DOHH2 (cell line): Measurements from ENCODE around the gene DNAH2.
"Not testable (repeated sequence)": the region's sequence is repeated elsewhere in the genome, so short reads cannot be mapped to it uniquely, and the experiment has no call there.

Experiments
- H3F3A ChIP-seq: fragments of 200-600 bp; sonication (generic), shearing (Covaris generic); 2 replicates; pipeline ENCODE4 v1.6.0; 2016; ENCODE audit warnings: antibody characterized with exemption, mild to moderate bottlenecking; ENCODE audit not compliant: control insufficient read depth, insufficient read depth
- H3K27ac ChIP-seq: fragments of 200-600 bp; sonication (generic); 2 replicates; pipeline ENCODE4 v1.5.1; 2014; ENCODE audit warnings: low read depth, mild to moderate bottlenecking, low read length, moderate library complexity
- H3K27me3 ChIP-seq: fragments of 200-600 bp; sonication (generic); 2 replicates; pipeline ENCODE4 v1.6.1; 2014; ENCODE audit warnings: mild to moderate bottlenecking, low read length, mixed read lengths; ENCODE audit not compliant: control insufficient read depth
- H3K36me3 ChIP-seq: fragments of 200-600 bp; sonication (generic); 2 replicates; pipeline ENCODE4 v1.6.1; 2014; ENCODE audit warnings: mild to moderate bottlenecking, low read length, moderate library complexity, mixed read lengths; ENCODE audit not compliant: control insufficient read depth
- H3K4me1 ChIP-seq: fragments of 200-600 bp; sonication (generic); 2 replicates; pipeline ENCODE4 v1.6.1; 2014; ENCODE audit warnings: mild to moderate bottlenecking, low read length, mixed read lengths; ENCODE audit not compliant: control insufficient read depth
- H3K4me2 ChIP-seq: fragments of 200-600 bp; sonication (generic); 2 replicates; pipeline ENCODE4 v1.6.0; 2014; ENCODE audit warnings: mild to moderate bottlenecking, low read length, moderate library complexity
- H3K4me3 ChIP-seq: fragments of 200-600 bp; sonication (generic); 2 replicates; pipeline ENCODE4 v1.5.1; 2014; ENCODE audit warnings: mild to moderate bottlenecking, low read length, mixed read lengths
- H3K79me2 ChIP-seq: fragments of 200-600 bp; sonication (generic); 2 replicates; pipeline ENCODE4 v1.6.1; 2014; ENCODE audit warnings: mild to moderate bottlenecking, low read length, mixed read lengths; ENCODE audit not compliant: control insufficient read depth
- H3K9me2 ChIP-seq: fragments of 200-600 bp; sonication (generic); replicated peaks from 2 replicates; pipeline ENCODE4 v1.6.1; 2014; ENCODE audit warnings: mild to moderate bottlenecking, low read length, mixed read lengths; ENCODE audit not compliant: control insufficient read depth
- H3K9me3 ChIP-seq: fragments of 200-600 bp; sonication (generic); 2 replicates; pipeline ENCODE4 v1.6.1; 2014; ENCODE audit warnings: antibody characterized with exemption, low read length, mixed read lengths; ENCODE audit not compliant: control insufficient read depth, insufficient read depth
- H4K20me1 ChIP-seq: fragments of 200-600 bp; sonication (generic); 2 replicates; pipeline ENCODE4 v1.6.0; 2014; ENCODE audit warnings: low read depth, mild to moderate bottlenecking, antibody characterized with exemption, low read length, moderate library complexity; ENCODE audit not compliant: control insufficient read depth, insufficient read depth
- EZH2phosphoT487 ChIP-seq: fragments of 200-600 bp; sonication (generic); IDR thresholded peaks from 2 replicates; pipeline ENCODE4 v1.6.1; 2017; ENCODE audit warnings: borderline replicate concordance, mild to moderate bottlenecking, antibody characterized with exemption, low read length, moderate library complexity, mixed read lengths
- TF ChIP-seq, protein P1 (sequence below): fragments of 200-600 bp; sonication (generic); IDR thresholded peaks from one replicate; pipeline ENCODE4 v1.5.1; 2014; ENCODE audit warnings: antibody characterized with exemption, mild to moderate bottlenecking, low read depth, low read length; ENCODE audit not compliant: poor library complexity, severe bottlenecking

Gene DNAH2

GRCh38 chr17:7859028-7859427, 141.5 kb downstream of the DNAH2 start:
- Histone ChIP-seq H3K4me2 (peak overlapping the region; percentile 99), H3K27ac (no peak overlapping the region), H3K9me3 (no peaks in the 10 kb centered on the region), H3K9me2 (no peaks in the 10 kb centered on the region), H3K36me3 (peaks cover 74% of the 10 kb centered on the region), H3F3A (peaks cover 15% of the 10 kb centered on the region), H3K4me1 (peaks cover 46% of the 10 kb centered on the region), H3K27me3 (no peaks in the 10 kb centered on the region), H4K20me1 (peaks cover 2% of the 10 kb centered on the region; the same call in 1 of the 2 replicates), H3K4me3 (peak overlapping the region; percentile 99), H3K79me2 (peaks cover 65% of the 10 kb centered on the region)
- TF ChIP-seq, protein P1, sequence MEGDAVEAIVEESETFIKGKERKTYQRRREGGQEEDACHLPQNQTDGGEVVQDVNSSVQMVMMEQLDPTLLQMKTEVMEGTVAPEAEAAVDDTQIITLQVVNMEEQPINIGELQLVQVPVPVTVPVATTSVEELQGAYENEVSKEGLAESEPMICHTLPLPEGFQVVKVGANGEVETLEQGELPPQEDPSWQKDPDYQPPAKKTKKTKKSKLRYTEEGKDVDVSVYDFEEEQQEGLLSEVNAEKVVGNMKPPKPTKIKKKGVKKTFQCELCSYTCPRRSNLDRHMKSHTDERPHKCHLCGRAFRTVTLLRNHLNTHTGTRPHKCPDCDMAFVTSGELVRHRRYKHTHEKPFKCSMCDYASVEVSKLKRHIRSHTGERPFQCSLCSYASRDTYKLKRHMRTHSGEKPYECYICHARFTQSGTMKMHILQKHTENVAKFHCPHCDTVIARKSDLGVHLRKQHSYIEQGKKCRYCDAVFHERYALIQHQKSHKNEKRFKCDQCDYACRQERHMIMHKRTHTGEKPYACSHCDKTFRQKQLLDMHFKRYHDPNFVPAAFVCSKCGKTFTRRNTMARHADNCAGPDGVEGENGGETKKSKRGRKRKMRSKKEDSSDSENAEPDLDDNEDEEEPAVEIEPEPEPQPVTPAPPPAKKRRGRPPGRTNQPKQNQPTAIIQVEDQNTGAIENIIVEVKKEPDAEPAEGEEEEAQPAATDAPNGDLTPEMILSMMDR = no peak
- TF ChIP-seq EZH2phosphoT487 = no peak

GRCh38 chr17:7862692-7863437, 145.3 kb downstream of the DNAH2 start:
- Histone ChIP-seq H3K9me3 (no peaks in the 10 kb centered on the region), H3F3A (peaks cover 8% of the 10 kb centered on the region), H3K4me3 (peak overlapping the region; percentile 53), H3K27me3 (no peaks in the 10 kb centered on the region), H4K20me1 (no peaks in the 10 kb centered on the region; the same call in 1 of the 2 replicates), H3K79me2 (peaks cover 48% of the 10 kb centered on the region), H3K36me3 (peaks cover 73% of the 10 kb centered on the region), H3K4me1 (peaks cover 35% of the 10 kb centered on the region), H3K9me2 (no peaks in the 10 kb centered on the region), H3K4me2 (peak overlapping the region; percentile 69), H3K27ac (peak overlapping the region; percentile 34)
- no peak for TF ChIP-seq EZH2phosphoT487
- TF ChIP-seq, protein P1 = peak; percentile 69

GRCh38 chr17:7864384-7864783, 146.8 kb downstream of the DNAH2 start:
- H3K4me2 ChIP-seq, H3K9me3 ChIP-seq, H3K27me3 ChIP-seq, H4K20me1 ChIP-seq, H3K4me3 ChIP-seq, H3K9me2 ChIP-seq, H3K27ac ChIP-seq: not testable (repeated sequence)
- Histone ChIP-seq H3K4me1 (peaks cover 25% of the 10 kb centered on the region), H3K79me2 (peaks cover 34% of the 10 kb centered on the region), H3F3A (peaks cover 10% of the 10 kb centered on the region), H3K36me3 (peaks cover 65% of the 10 kb centered on the region)

- Histone ChIP-seq H3K4me1 (peaks cover 22% of the 10 kb centered on the region), H3K36me3 (peaks cover 61% of the 10 kb centered on the region), H3K4me2 (no peak overlapping the region), H3K4me3 (no peak overlapping the region), H3K9me3 (no peaks in the 10 kb centered on the region), H3K79me2 (peaks cover 30% of the 10 kb centered on the region), H3F3A (peaks cover 10% of the 10 kb centered on the region), H4K20me1 (no peaks in the 10 kb centered on the region), H3K9me2 (no peaks in the 10 kb centered on the region), H3K27ac (no peak overlapping the region), H3K27me3 (no peaks in the 10 kb centered on the region)
- TF ChIP-seq EZH2phosphoT487 = no peak
- TF ChIP-seq, protein P1 = no peak
Observed at GRCh38 chr17:7864995-7865650, 147.6 kb downstream of the DNAH2 start.
